Lung (tissue), 12 donors: ENCODE data around the gene GXYLT2. TPM values are rescaled to one million over a fixed set of nuclear protein-coding genes. Genes with fewer than 3 reads are reported as not detected.
A peak's percentile ranks its signal among the peaks of the same experiment; 100 is the strongest.

Experiments
- ATAC-seq: fragments of 200-7000 bp; cut with Tn5 transposase; one replicate; pipeline ENCODE4 v1.9.1; 2020; ENCODE audit warnings: moderate number of reproducible peaks; ENCODE audit not compliant: insufficient read depth, low FRiP score
- DNase-seq, 3 donors: peaks; one replicate each; pipeline ENCODE4 v3.0.0-alpha.2; 2013 to 2017
- H3K27ac ChIP-seq, 2 donors: one replicate each; pipeline ENCODE4 v1.5.1; 2013; ENCODE audit warnings: mild to moderate bottlenecking in 2 of 2, moderate library complexity in 2 of 2, control low read depth in 1 of 2, inconsistent platforms in 1 of 2, low read depth in 1 of 2, low read length in 1 of 2
- H3K27me3 ChIP-seq, 3 donors: one replicate each; pipeline ENCODE4 v1.5.1; 2013; ENCODE audit warnings: low read length in 2 of 3; ENCODE audit not compliant: control insufficient read depth in 3 of 3, insufficient read depth in 3 of 3
- H3K36me3 ChIP-seq, 4 donors: one replicate each; pipeline ENCODE4 v1.5.1; 2013; ENCODE audit warnings: low read length in 4 of 4, mild to moderate bottlenecking in 1 of 4, moderate library complexity in 1 of 4; ENCODE audit not compliant: control insufficient read depth in 4 of 4, insufficient read depth in 4 of 4
- H3K4me1 ChIP-seq, 5 donors: one replicate each; pipeline ENCODE4 v1.5.1; 2013; ENCODE audit warnings: low read length in 5 of 5, mild to moderate bottlenecking in 2 of 5, moderate library complexity in 1 of 5; ENCODE audit not compliant: control insufficient read depth in 5 of 5, insufficient read depth in 5 of 5
- H3K4me3 ChIP-seq: one replicate; pipeline ENCODE4 v1.5.1; 2013; ENCODE audit warnings: mild to moderate bottlenecking, control low read depth, moderate library complexity
- H3K9ac ChIP-seq, 2 donors: one replicate each; pipeline ENCODE4 v1.5.1; 2013; ENCODE audit warnings: low read length in 2 of 2, control low read depth in 1 of 2; ENCODE audit not compliant: insufficient read depth in 1 of 2
- H3K9me3 ChIP-seq, 4 donors: one replicate each; pipeline ENCODE4 v1.5.1; 2013; ENCODE audit warnings: low read length in 3 of 4, mild to moderate bottlenecking in 1 of 4, moderate library complexity in 1 of 4; ENCODE audit not compliant: control insufficient read depth in 4 of 4, insufficient read depth in 3 of 4
- CTCF ChIP-seq: IDR thresholded peaks from 2 replicates; pipeline ENCODE4 v1.5.1; 2012; ENCODE audit warnings: mild to moderate bottlenecking; ENCODE audit errors: control extremely low read depth, extremely low read depth
- WGBS, 2 donors: extraction: QIAGEN DNeasy Blood & Tissue Kit; methylation state at CpG; one replicate each; pipeline ENCODE4 v1.1.7; 2013; 5-methylcytosine and 5-hydroxymethylcytosine counted together
- polyA plus RNA-seq, 2 donors: library from polyadenylated mRNA; stranded (reverse); fragments of 200-250 nt; gene quantifications; one replicate each; pipeline ENCODE4 v1.2.1, GENCODE V29; 2013
- total RNA-seq, 2 donors: library from RNA; depleted of rRNA in 1 of 2; stranded (reverse); fragments of >200 nt in 1 of 2; gene quantifications; one replicate each; pipeline ENCODE4 v1.2.1, GENCODE V29; 2014 to 2021
- donor health status: control.
- donor health status: control.
- donor health status: Bipolar disorder and iron deficiency.
- donor health status: healthy.
- donor health status: DM: yes; HTN: yes; CAD: no.

Gene GXYLT2
- total and polyA plus RNA-seq, 4 donors: 0.52 to 46.8 (median 4.8) TPM

- TF ChIP-seq CTCF: no peak
- H3K27ac ChIP-seq: no peak overlapping the region
- no peak for ATAC-seq
- peaks cover 0 to 16% (median 2%) of the 10 kb centered on the region in 4 donors for H3K36me3 ChIP-seq
- H3K27me3 ChIP-seq: no peaks in the 10 kb centered on the region
- peaks cover 0 to 9% (median 8%) of the 10 kb centered on the region in 5 donors for H3K4me1 ChIP-seq
- no peak for DNase-seq
- H3K4me3 ChIP-seq: no peak overlapping the region
- no peaks in the 10 kb centered on the region for H3K9me3 ChIP-seq
- H3K9ac ChIP-seq: peak overlapping the region in 1 of 2 donors; percentile 32
These were observed 76.8 kb downstream of the GXYLT2 start for GRCh38 chr3:72964633-72965032.

GRCh38 chr3:72968266-72968664, 80.4 kb downstream of the GXYLT2 start:
- TF ChIP-seq CTCF: no peak
- H3K9me3 ChIP-seq: no peaks in the 10 kb centered on the region
- H3K4me1 ChIP-seq: peaks cover 0 to 4% (median 0%) of the 10 kb centered on the region in 5 donors
- no peak for ATAC-seq
- no peak overlapping the region for H3K27ac ChIP-seq
- DNase-seq: peak in 1 of 3 donors; percentile 27
- WGBS, 2 donors: 59 to 79% methylated on average over 1 of the region's 1 CpG
- H3K4me3 ChIP-seq: no peak overlapping the region
- H3K27me3 ChIP-seq: no peaks in the 10 kb centered on the region
- peaks cover 0 to 12% (median 2%) of the 10 kb centered on the region in 4 donors for H3K36me3 ChIP-seq
- no peak overlapping the region for H3K9ac ChIP-seq

GRCh38 chr3:72969766-72970165, 81.9 kb downstream of the GXYLT2 start:
- H3K4me1 ChIP-seq: peaks cover 0 to 4% (median 0%) of the 10 kb centered on the region in 5 donors
- no peak for DNase-seq
- ATAC-seq: no peak
- H3K27ac ChIP-seq: no peak overlapping the region
- no peak for TF ChIP-seq CTCF
- H3K9me3 ChIP-seq: no peaks in the 10 kb centered on the region
- H3K9ac ChIP-seq: no peak overlapping the region
- no peaks in the 10 kb centered on the region for H3K27me3 ChIP-seq
- H3K4me3 ChIP-seq: no peak overlapping the region
- WGBS, 2 donors: 97 to 98% methylated on average over 3 of the region's 3 CpGs
- peaks cover 0 to 12% (median 2%) of the 10 kb centered on the region in 4 donors for H3K36me3 ChIP-seq

- TF ChIP-seq CTCF: no peak
- Histone ChIP-seq H3K9ac (no peak overlapping the region), H3K36me3 (peaks cover 0 to 15% (median 2%) of the 10 kb centered on the region in 4 donors), H3K4me3 (no peak overlapping the region), H3K27ac (no peak overlapping the region), H3K4me1 (peaks cover 0 to 4% (median 0%) of the 10 kb centered on the region in 5 donors), H3K27me3 (no peaks in the 10 kb centered on the region), H3K9me3 (no peaks in the 10 kb centered on the region)
- ATAC-seq: no peak
- WGBS, 2 donors: 88 to 94% methylated on average over 2 of the region's 2 CpGs
- no peak for DNase-seq
These were observed 83.1 kb downstream of the GXYLT2 start for GRCh38 chr3:72970942-72971341.
